ENCODE data around the gene UBL3. TPM values are rescaled to one million over a fixed set of nuclear protein-coding genes. Genes with fewer than 3 reads are reported as not detected.

UBL3 gene
- total RNA-seq, 1 experiment from 2014 or later: 11.1 TPM

- in situ Hi-C loops (cut with HindIII; ENCODE audit: low pct_unique_long_range_greater_than_20kb, low sequenced_read_pairs): no loop called here
- DNase-seq (ENCODE audit: low read depth, low spot score) (no peak), ATAC-seq (no peak)
- no peaks in the 10 kb centered on the region for H3K9me3 ChIP-seq (ENCODE audit: control insufficient read depth, insufficient read depth, low read depth, low read length)
- CTCF ChIA-PET: interaction anchor here (0.6 to 2.5 kb wide), 5 partner anchors 76 to 345 kb away, joined by 3 to 33 read pairs (median 5); no protein-coding TSS in a partner anchor
- intact Hi-C loops (cut with micrococcal nuclease; ENCODE audit: unreplicated experiment): loop anchor here (2.0 kb wide), 1 partner anchor 344 kb away; no protein-coding TSS in a partner anchor
- no peak overlapping the region for H3K27ac ChIP-seq (ENCODE audit: low read length)
- H3K4me3 ChIP-seq (ENCODE audit: low read depth in 2 of 2, low read length in 2 of 2): no peak overlapping the region
- no TSS peak for BruUV-seq (replicated peaks)
- no peaks in the 10 kb centered on the region for H3K4me1 ChIP-seq (ENCODE audit: control insufficient read depth, insufficient read depth, low read length)
- POLR2A ChIA-PET: no interaction called here
- no peaks in the 10 kb centered on the region for H3K27me3 ChIP-seq (ENCODE audit: control insufficient read depth, insufficient read depth, low read length)
- TF ChIP-seq TCF7L2 (IDR thresholded peaks at IDR 0.05; ENCODE audit: low read depth, low read length) (no peak), CTCF (IDR thresholded peaks at IDR 0.05) (peak; percentile 24; the same call in 1 of the 2 replicates)
- H3K36me3 ChIP-seq (ENCODE audit: control insufficient read depth, insufficient read depth, low read length): no peaks in the 10 kb centered on the region
Measured at GRCh38 chr13:29771247-29771646, 79.2 kb downstream of the UBL3 start.

- H3K27me3 ChIP-seq (ENCODE audit: control insufficient read depth, insufficient read depth, low read length): no peaks in the 10 kb centered on the region
- ChIA-PET CTCF (no interaction called here), POLR2A (no interaction called here)
- no peaks in the 10 kb centered on the region for H3K36me3 ChIP-seq (ENCODE audit: control insufficient read depth, insufficient read depth, low read length)
- ATAC-seq (no peak), DNase-seq (ENCODE audit: low read depth, low spot score) (no peak)
- TF ChIP-seq SIN3A (IDR thresholded peaks at IDR 0.05; ENCODE audit: borderline replicate concordance, insufficient read depth, low read depth, low read length): no peak
- no peak for TF ChIP-seq CTCF (IDR thresholded peaks at IDR 0.05)
- no peak for TF ChIP-seq TCF7L2 (IDR thresholded peaks at IDR 0.05; ENCODE audit: low read depth, low read length)
- TF ChIP-seq POLR2AphosphoS5 (IDR thresholded peaks at IDR 0.05; ENCODE audit: low read depth, low read length): no peak
- no peak for TF ChIP-seq REST (IDR thresholded peaks at IDR 0.05; ENCODE audit: insufficient read depth in 1 of 2, low read depth in 2 of 2, low read length in 1 of 2)
- no peak overlapping the region for H3K27ac ChIP-seq (ENCODE audit: low read length)
- H3K4me1 ChIP-seq (ENCODE audit: control insufficient read depth, insufficient read depth, low read length): no peaks in the 10 kb centered on the region
- no peak overlapping the region for H3K4me3 ChIP-seq (ENCODE audit: low read depth in 2 of 2, low read length in 2 of 2)
- BruUV-seq (replicated peaks): no TSS peak
- intact Hi-C loops (cut with micrococcal nuclease; ENCODE audit: unreplicated experiment) (no loop called here), in situ Hi-C loops (cut with HindIII; ENCODE audit: low pct_unique_long_range_greater_than_20kb, low sequenced_read_pairs) (no loop called here)
- H3K9me3 ChIP-seq (ENCODE audit: control insufficient read depth, insufficient read depth, low read depth, low read length): no peaks in the 10 kb centered on the region
Measured at GRCh38 chr13:29767006-29767405, 83.4 kb downstream of the UBL3 start.
